IMR-90 (cell line): ENCODE measurements around the gene HRH2.

Experiments
- CHD1 ChIP-seq: IDR thresholded peaks from 2 replicates; pipeline ENCODE4 v1.6.1; 2012; ENCODE audit warnings: low read depth, low read length, improper control_type of control experiment
- MAZ ChIP-seq: IDR thresholded peaks from 2 replicates; pipeline ENCODE4 v1.6.1; 2012; ENCODE audit warnings: low read depth, mild to moderate bottlenecking, low read length, improper control_type of control experiment, moderate library complexity, borderline replicate concordance
- POLR2A ChIP-seq: IDR thresholded peaks from 2 replicates; pipeline ENCODE4 v1.6.1; 2012; ENCODE audit warnings: mild to moderate bottlenecking, low read depth, low read length
- RAD21 ChIP-seq: IDR thresholded peaks from 2 replicates; pipeline ENCODE4 v1.6.1; 2012; ENCODE audit warnings: low read length, improper control_type of control experiment
- RCOR1 ChIP-seq: IDR thresholded peaks from 2 replicates; pipeline ENCODE4 v1.6.1; 2012; ENCODE audit warnings: mild to moderate bottlenecking, low read length, improper control_type of control experiment; ENCODE audit not compliant: insufficient replicate concordance
- RFX5 ChIP-seq: IDR thresholded peaks from 2 replicates; pipeline ENCODE4 v1.8.0; 2012; ENCODE audit warnings: low read depth, mild to moderate bottlenecking, low read length, moderate library complexity
- SMC3 ChIP-seq: fragments of 150-350 bp; IDR thresholded peaks from 2 replicates; pipeline ENCODE4 v1.6.1; 2016; ENCODE audit warnings: low read depth, mild to moderate bottlenecking, antibody characterized with exemption, low read length, moderate library complexity
- TF ChIP-seq, protein P1 (sequence below): fragments of 150-350 bp; IDR thresholded peaks from 2 replicates; pipeline ENCODE4 v1.6.1; 2017; ENCODE audit warnings: mild to moderate bottlenecking, antibody characterized with exemption, low read length, low read depth
- TF ChIP-seq, protein P2 (sequence below): conservative IDR thresholded peaks from 2 replicates; pipeline ENCODE4 v1.5.1; 2012; ENCODE audit warnings: mild to moderate bottlenecking, low read depth, low read length, improper control_type of control experiment

DNA sequence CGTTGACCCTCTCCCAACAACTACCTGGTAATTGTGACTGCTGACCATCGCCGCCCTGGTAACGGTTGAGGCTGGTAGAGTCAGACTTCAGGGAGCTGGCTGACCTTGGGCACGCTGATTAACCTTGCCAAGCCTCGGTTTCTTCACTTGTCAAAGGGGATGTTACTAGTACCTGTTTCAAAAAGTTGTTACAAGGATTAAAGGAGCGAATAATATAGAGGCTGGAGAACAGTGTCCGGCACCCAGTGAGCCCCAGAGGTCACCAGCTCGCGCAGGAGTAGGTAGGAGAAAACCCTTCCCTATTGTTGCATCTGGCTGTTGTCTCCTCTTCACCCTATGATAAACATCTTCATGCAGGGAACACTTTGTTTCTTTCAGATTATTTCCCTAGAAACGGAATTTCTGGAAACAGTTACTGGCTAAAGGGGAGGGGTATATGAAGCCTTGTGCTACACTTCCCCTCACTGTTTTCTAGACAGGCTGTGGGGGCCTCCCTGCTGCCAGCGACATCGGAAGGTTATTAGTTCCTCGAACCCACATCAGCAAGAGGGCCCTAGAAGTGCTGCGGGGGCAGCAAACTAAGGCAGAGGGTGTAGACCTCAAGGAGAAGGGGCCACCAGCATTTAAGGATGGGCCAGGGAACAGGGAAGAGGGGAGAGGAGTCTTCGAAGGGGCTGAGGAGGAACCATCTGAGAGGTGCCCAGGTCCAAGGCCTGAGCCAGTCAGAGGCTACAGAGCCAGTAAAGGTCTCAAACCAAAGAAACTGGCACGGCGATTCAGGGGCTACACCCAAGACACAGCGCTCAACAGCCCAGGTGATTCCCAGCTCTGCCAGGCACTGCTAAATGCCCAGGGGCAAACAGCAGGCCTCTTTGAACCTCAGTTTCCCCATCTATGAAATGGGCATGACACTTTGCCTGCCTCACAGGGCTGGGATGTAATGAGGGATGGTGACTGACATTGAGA is 37.6 kb downstream of the HRH2 start:
- TF ChIP-seq, protein P1, sequence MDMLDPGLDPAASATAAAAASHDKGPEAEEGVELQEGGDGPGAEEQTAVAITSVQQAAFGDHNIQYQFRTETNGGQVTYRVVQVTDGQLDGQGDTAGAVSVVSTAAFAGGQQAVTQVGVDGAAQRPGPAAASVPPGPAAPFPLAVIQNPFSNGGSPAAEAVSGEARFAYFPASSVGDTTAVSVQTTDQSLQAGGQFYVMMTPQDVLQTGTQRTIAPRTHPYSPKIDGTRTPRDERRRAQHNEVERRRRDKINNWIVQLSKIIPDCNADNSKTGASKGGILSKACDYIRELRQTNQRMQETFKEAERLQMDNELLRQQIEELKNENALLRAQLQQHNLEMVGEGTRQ, result no peak
- TF ChIP-seq, protein P2, sequence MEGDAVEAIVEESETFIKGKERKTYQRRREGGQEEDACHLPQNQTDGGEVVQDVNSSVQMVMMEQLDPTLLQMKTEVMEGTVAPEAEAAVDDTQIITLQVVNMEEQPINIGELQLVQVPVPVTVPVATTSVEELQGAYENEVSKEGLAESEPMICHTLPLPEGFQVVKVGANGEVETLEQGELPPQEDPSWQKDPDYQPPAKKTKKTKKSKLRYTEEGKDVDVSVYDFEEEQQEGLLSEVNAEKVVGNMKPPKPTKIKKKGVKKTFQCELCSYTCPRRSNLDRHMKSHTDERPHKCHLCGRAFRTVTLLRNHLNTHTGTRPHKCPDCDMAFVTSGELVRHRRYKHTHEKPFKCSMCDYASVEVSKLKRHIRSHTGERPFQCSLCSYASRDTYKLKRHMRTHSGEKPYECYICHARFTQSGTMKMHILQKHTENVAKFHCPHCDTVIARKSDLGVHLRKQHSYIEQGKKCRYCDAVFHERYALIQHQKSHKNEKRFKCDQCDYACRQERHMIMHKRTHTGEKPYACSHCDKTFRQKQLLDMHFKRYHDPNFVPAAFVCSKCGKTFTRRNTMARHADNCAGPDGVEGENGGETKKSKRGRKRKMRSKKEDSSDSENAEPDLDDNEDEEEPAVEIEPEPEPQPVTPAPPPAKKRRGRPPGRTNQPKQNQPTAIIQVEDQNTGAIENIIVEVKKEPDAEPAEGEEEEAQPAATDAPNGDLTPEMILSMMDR, result no peak
- TF ChIP-seq CHD1, result no peak
- TF ChIP-seq POLR2A, result no peak
- TF ChIP-seq RFX5, result no peak
- TF ChIP-seq SMC3, result no peak
- TF ChIP-seq RAD21, result no peak
- no peak for TF ChIP-seq MAZ
- no peak for TF ChIP-seq RCOR1
